Measurements from ENCODE around the gene DENND1A.

DENND1A gene

GRCh38 chr9:123514766-123515165, 415.2 kb downstream of the DENND1A start:
- TF ChIP-seq CTCF (IDR thresholded peaks at IDR 0.05) = no peak

GRCh38 chr9:123513554-123513953, 416.4 kb downstream of the DENND1A start:
- no peak for TF ChIP-seq CTCF (IDR thresholded peaks at IDR 0.05)

- TF ChIP-seq CTCF (IDR thresholded peaks at IDR 0.05) = no peak
These were observed 418.3 kb downstream of the DENND1A start for GRCh38 chr9:123511326-123512277.

- TF ChIP-seq CTCF (IDR thresholded peaks at IDR 0.05) = no peak
These were observed 420.3 kb downstream of the DENND1A start for GRCh38 chr9:123509646-123510045.

- TF ChIP-seq CTCF (IDR thresholded peaks at IDR 0.05) = no peak
These were observed 421.9 kb downstream of the DENND1A start for GRCh38 chr9:123508048-123508447.

- no peak for TF ChIP-seq CTCF (IDR thresholded peaks at IDR 0.05)
These were observed 424.4 kb downstream of the DENND1A start for GRCh38 chr9:123505496-123505895.

- TF ChIP-seq CTCF (IDR thresholded peaks at IDR 0.05) = no peak
These were observed 429.6 kb downstream of the DENND1A start for GRCh38 chr9:123500336-123500735.

Measured in LNCAP (cell line).